ENCODE data around the gene AFMID.

AFMID gene

GRCh38 chr17:78219396-78220150, 32.4 kb downstream of the AFMID start:
- H3K4me3 ChIP-seq (ENCODE audit: low read length) = no peak overlapping the region
- TF ChIP-seq CTCF (conservative IDR thresholded peaks at IDR 0.05; ENCODE audit: low read length) = no peak
- no peak for DNase-seq (ENCODE audit: low read depth)

GRCh38 chr17:78223061-78223460, 35.9 kb downstream of the AFMID start:
- no peak overlapping the region for H3K4me3 ChIP-seq (ENCODE audit: low read length)
- no peak for DNase-seq (ENCODE audit: low read depth)

GRCh38 chr17:78223765-78224164, 36.6 kb downstream of the AFMID start:
- H3K4me3 ChIP-seq (ENCODE audit: low read length) = no peak overlapping the region
- no peak for DNase-seq (ENCODE audit: low read depth)
- TF ChIP-seq CTCF (conservative IDR thresholded peaks at IDR 0.05; ENCODE audit: low read length) = no peak

More at GRCh38 chr17:78223061-78223460, 35.9 kb downstream of the AFMID start:
- TF ChIP-seq CTCF (conservative IDR thresholded peaks at IDR 0.05; ENCODE audit: low read length) = no peak

- no peak for DNase-seq (ENCODE audit: low read depth)
- no peak overlapping the region for H3K4me3 ChIP-seq (ENCODE audit: low read length)
- TF ChIP-seq CTCF (conservative IDR thresholded peaks at IDR 0.05; ENCODE audit: low read length) = no peak
Measured at GRCh38 chr17:78224231-78225087, 37.3 kb downstream of the AFMID start.

GRCh38 chr17:78225088-78225865, 38.1 kb downstream of the AFMID start:
- no peak for TF ChIP-seq CTCF (conservative IDR thresholded peaks at IDR 0.05; ENCODE audit: low read length)

GRCh38 chr17:78226055-78226758, 39.0 kb downstream of the AFMID start:
- no peak for TF ChIP-seq CTCF (conservative IDR thresholded peaks at IDR 0.05; ENCODE audit: low read length)
- DNase-seq (ENCODE audit: low read depth) = no peak
- no peak overlapping the region for H3K4me3 ChIP-seq (ENCODE audit: low read length)

More at GRCh38 chr17:78225088-78225865, 38.1 kb downstream of the AFMID start:
- no peak overlapping the region for H3K4me3 ChIP-seq (ENCODE audit: low read length)
- no peak for DNase-seq (ENCODE audit: low read depth)
